Body of pancreas (tissue), 4 donors: Measurements from ENCODE around the gene CISD1. TPM values are rescaled to one million over a fixed set of nuclear protein-coding genes. Genes with fewer than 3 reads are reported as not detected.

Experiments used
- ATAC-seq: fragments of 150-250 bp; one replicate; pipeline ENCODE4 v1.9.1; 2016
- DNase-seq, 4 donors: peaks; one replicate each; pipeline ENCODE4 v3.0.0-alpha.2; 2019
- H3K27ac ChIP-seq, 4 donors: fragments of 200-600 bp; sonication (generic); 1 replicate in 3 of 4; 2 replicates in 1 of 4; pipeline versions ENCODE4 v1.5.1 to v1.6.1; 2016 to 2019; ENCODE audit warnings: mild to moderate bottlenecking in 1 of 4, mixed read lengths in 1 of 4, moderate library complexity in 1 of 4
- H3K27me3 ChIP-seq, 2 donors: fragments of 200-600 bp; sonication (generic); one replicate each; pipeline ENCODE4 v1.6.0; 2016; ENCODE audit warnings: mild to moderate bottlenecking in 1 of 2
- H3K36me3 ChIP-seq, 2 donors: fragments of 200-600 bp; sonication (generic); replicated peaks in 1 of 2; 2 replicates each; pipeline ENCODE4 v1.5.1; 2016; ENCODE audit warnings: low read depth in 2 of 2; ENCODE audit not compliant: insufficient read depth in 1 of 2
- H3K4me1 ChIP-seq: fragments of 200-600 bp; sonication (generic); one replicate; pipeline ENCODE4 v1.6.0; 2016
- H3K4me3 ChIP-seq, 2 donors: fragments of 200-600 bp; sonication (generic); 1 replicate in 1 of 2; 2 replicates in 1 of 2; pipeline ENCODE4 v1.5.1; 2016 to 2019
- H3K9me3 ChIP-seq, 3 donors: fragments of 200-600 bp; sonication (generic); 1 replicate in 2 of 3; 2 replicates in 1 of 3; pipeline ENCODE4 v1.5.1; 2016
- CTCF ChIP-seq, 7 experiments: fragments of 450-650 bp in 4 of 7; fragments of 200-600 bp in 3 of 7; sonication (generic) in 3 of 7; IDR thresholded peaks; one replicate each; pipeline ENCODE4 v1.5.1; 2016 to 2019; ENCODE audit warnings: antibody characterized with exemption in 7 of 7
- POLR2A ChIP-seq, 3 donors: fragments of 450-650 bp; IDR thresholded peaks; one replicate each; pipeline ENCODE4 v1.6.1; 2016; ENCODE audit warnings: antibody characterized with exemption in 3 of 3, mild to moderate bottlenecking in 2 of 3
- WGBS, 2 donors: methylation state at CpG; one replicate each; pipeline ENCODE4 v1.1.5; 2017; 5-methylcytosine and 5-hydroxymethylcytosine counted together
- intact Hi-C: fragments of 100-400 bp; cut with DNase I; formaldehyde crosslinking; loops from one replicate; pipeline ENCODE4 v1.15.1; 2023
- total RNA-seq, 2 donors: library from RNA; depleted of rRNA; stranded (reverse); fragments of >200 nt; gene quantifications; one replicate each; pipeline ENCODE4 v1.1.0, GENCODE V29; 2016

The CISD1 gene
- total RNA-seq, 2 donors from 2014 or later: 3.0 to 8.3 TPM

- DNase-seq: peak in 3 of 4 donors; percentile 10 to 16 (median 13)
- 26 to 51% methylated on average over 20 to 23 of the region's 25 CpGs for WGBS, 2 donors
- no peaks in the 10 kb centered on the region for H3K27me3 ChIP-seq
- no peaks in the 10 kb centered on the region for H3K9me3 ChIP-seq
- no peaks in the 10 kb centered on the region for H3K36me3 ChIP-seq
- intact Hi-C loops: no loop called here
- ATAC-seq: no peak
- no peak overlapping the region for H3K27ac ChIP-seq
- no peak for TF ChIP-seq CTCF (IDR thresholded peaks at IDR 0.05)
- H3K4me3 ChIP-seq: no peak overlapping the region
- no peaks in the 10 kb centered on the region for H3K4me1 ChIP-seq
These were observed 58.0 kb downstream of the CISD1 start for GRCh38 chr10:58326967-58327381.

- Histone ChIP-seq H3K36me3 (no peaks in the 10 kb centered on the region), H3K27me3 (no peaks in the 10 kb centered on the region), H3K9me3 (no peaks in the 10 kb centered on the region), H3K4me1 (no peaks in the 10 kb centered on the region), H3K4me3 (no peak overlapping the region), H3K27ac (no peak overlapping the region)
- ATAC-seq (no peak), DNase-seq (no peak)
- WGBS, 2 donors: 93 to 94% methylated on average over 1 of the region's 1 CpG
- TF ChIP-seq POLR2A (IDR thresholded peaks at IDR 0.05) (no peak), CTCF (IDR thresholded peaks at IDR 0.05) (no peak)
- intact Hi-C loops: no loop called here
These were observed 59.3 kb downstream of the CISD1 start for GRCh38 chr10:58328233-58328632.

GRCh38 chr10:58330431-58330830 is 61.5 kb downstream of the CISD1 start:
- no peak for ATAC-seq
- Histone ChIP-seq H3K36me3 (no peaks in the 10 kb centered on the region), H3K27ac (no peak overlapping the region), H3K9me3 (no peaks in the 10 kb centered on the region), H3K27me3 (no peaks in the 10 kb centered on the region), H3K4me1 (no peaks in the 10 kb centered on the region), H3K4me3 (no peak overlapping the region)
- no peak for TF ChIP-seq CTCF (IDR thresholded peaks at IDR 0.05)
- TF ChIP-seq POLR2A (IDR thresholded peaks at IDR 0.05): no peak
- no peak for DNase-seq
- WGBS, 2 donors: 72 to 74% methylated on average over 1 of the region's 1 CpG
- intact Hi-C loops: no loop called here

GRCh38 chr10:58331646-58332045 is 62.7 kb downstream of the CISD1 start:
- H3K9me3 ChIP-seq: no peaks in the 10 kb centered on the region
- no peak overlapping the region for H3K4me3 ChIP-seq
- ATAC-seq: no peak
- peaks cover 6% of the 10 kb centered on the region for H3K4me1 ChIP-seq
- no peaks in the 10 kb centered on the region for H3K27me3 ChIP-seq
- H3K36me3 ChIP-seq: no peaks in the 10 kb centered on the region
- intact Hi-C loops: no loop called here
- TF ChIP-seq POLR2A (IDR thresholded peaks at IDR 0.05) (no peak), CTCF (IDR thresholded peaks at IDR 0.05) (no peak)
- 67 to 76% methylated on average over 2 of the region's 2 CpGs for WGBS, 2 donors
- DNase-seq: no peak
- H3K27ac ChIP-seq: no peak overlapping the region

GRCh38 chr10:58334817-58335305 is 65.9 kb downstream of the CISD1 start, which contains the start of gene UBE2D1:
TSS of gene UBE2D1 (plus strand) at chr10:58335006. CDS start at chr10:58335202, 196 bp downstream.
- intact Hi-C loops: no loop called here
- 0 to 1% methylated on average over 19 to 46 of the region's 49 CpGs for WGBS, 2 donors

More at GRCh38 chr10:58334817-58335305, 65.9 kb downstream of the CISD1 start, which contains the start of gene UBE2D1:
- DNase-seq (peak; percentile 92 to 95 (median 93)), ATAC-seq (peak; percentile 98)
- Histone ChIP-seq H3K27me3 (no peaks in the 10 kb centered on the region), H3K36me3 (no peaks in the 10 kb centered on the region), H3K27ac (peak within 1 kb of the TSS; percentile 55 to 88 (median 72)), H3K9me3 (no peaks in the 10 kb centered on the region), H3K4me1 (peaks cover 12% of the 10 kb centered on the region), H3K4me3 (peak within 1 kb of the TSS; percentile 63 to 100)
- TF ChIP-seq CTCF (IDR thresholded peaks at IDR 0.05): peak in 6 of 7 experiments; percentile 2 to 34 (median 20)
- TF ChIP-seq POLR2A (IDR thresholded peaks at IDR 0.05): peak; percentile 96 to 98 (median 98)
